Transverse colon (tissue), 4 donors: ENCODE measurements around the gene GOT1. TPM values are rescaled to one million over a fixed set of nuclear protein-coding genes. Genes with fewer than 3 reads are reported as not detected.

Experiments used
- DNase-seq: peaks from one replicate; pipeline ENCODE4 v3.0.0-alpha.2; 2019
- H3K27ac ChIP-seq, 4 donors: fragments of 200-600 bp; sonication (generic); 2 replicates each; pipeline ENCODE4 v1.5.1; 2016 to 2018; ENCODE audit warnings: inconsistent platforms in 4 of 4
- H3K27me3 ChIP-seq: fragments of 200-600 bp; sonication (generic); 2 replicates; pipeline ENCODE4 v1.5.1; 2017; ENCODE audit warnings: inconsistent platforms
- H3K36me3 ChIP-seq, 4 donors: fragments of 200-600 bp; sonication (generic); 2 replicates each; pipeline ENCODE4 v1.5.1; 2017 to 2019; ENCODE audit warnings: inconsistent platforms in 4 of 4
- H3K4me1 ChIP-seq, 4 donors: fragments of 200-600 bp; sonication (generic); 2 replicates each; pipeline ENCODE4 v1.5.1; 2017 to 2020; ENCODE audit warnings: inconsistent platforms in 4 of 4
- H3K4me3 ChIP-seq, 4 donors: fragments of 200-600 bp; sonication (generic); 1 replicate in 1 of 4; 2 replicates in 3 of 4; pipeline versions ENCODE4 v1.5.1 to v1.6.1; 2017 to 2019; ENCODE audit warnings: inconsistent platforms in 4 of 4
- H3K9me3 ChIP-seq, 2 donors: fragments of 200-600 bp; sonication (generic); 2 replicates each; pipeline ENCODE4 v1.5.1; 2017 to 2019; ENCODE audit warnings: inconsistent platforms in 2 of 2
- CTCF ChIP-seq, 5 experiments: fragments of 200-600 bp in 3 of 5; fragments of 450-650 bp in 2 of 5; sonication (generic) in 3 of 5; IDR thresholded peaks; 1 replicate in 2 of 5; 2 replicates in 3 of 5; pipeline ENCODE4 v1.5.1; 2016 to 2017; ENCODE audit warnings: antibody characterized with exemption in 5 of 5, inconsistent platforms in 3 of 5, mild to moderate bottlenecking in 2 of 5, moderate library complexity in 1 of 5
- EP300 ChIP-seq: sonication (generic); formaldehyde crosslinking; IDR thresholded peaks from one replicate; pipeline ENCODE4 v1.6.1; 2017; ENCODE audit warnings: antibody characterized with exemption, low read depth
- POLR2A ChIP-seq: fragments of 450-650 bp; IDR thresholded peaks from one replicate; pipeline ENCODE4 v1.6.1; 2016; ENCODE audit warnings: antibody characterized with exemption, mild to moderate bottlenecking, moderate library complexity
- POLR2AphosphoS5 ChIP-seq, 3 donors: sonication (generic); formaldehyde crosslinking; IDR thresholded peaks; one replicate each; pipeline ENCODE4 v1.6.1; 2016; ENCODE audit warnings: antibody characterized with exemption in 3 of 3
- WGBS, 2 donors: methylation state at CpG; one replicate each; pipeline ENCODE4 v1.1.5; 2018; ENCODE audit warnings: low coverage in 1 of 2; 5-methylcytosine and 5-hydroxymethylcytosine counted together
- in situ Hi-C, 4 donors: fragments of 200-750 bp; cut with MboI; loops; one replicate each; pipeline versions ENCODE4 v1.15.0 to v1.15.1; 2017; ENCODE audit warnings: low sequenced_read_pairs in 3 of 4, low pct_ligation_motif_present in 1 of 4, low pct_unique_long_range_greater_than_20kb in 1 of 4
- intact Hi-C: fragments of 100-400 bp; cut with DNase I; formaldehyde crosslinking; loops from one replicate; pipeline ENCODE4 v1.15.1; 2023; ENCODE audit warnings: low total_unique reads
- total RNA-seq, 4 donors: library from RNA; depleted of rRNA; stranded (reverse); fragments of >200 nt; gene quantifications; one replicate each; pipeline ENCODE4 v1.1.0, GENCODE V29; 2016

The GOT1 gene
- total RNA-seq, 4 donors from 2014 or later, result 54.5 to 94.3 (median 82.3) TPM

GRCh38 chr10:99374972-99375371, 55.5 kb downstream of the GOT1 start:
- intact Hi-C loops, result no loop called here
- Histone ChIP-seq H3K4me3 (no peak overlapping the region), H3K9me3 (no peaks in the 10 kb centered on the region), H3K36me3 (no peaks in the 10 kb centered on the region), H3K27me3 (no peaks in the 10 kb centered on the region), H3K4me1 (no peaks in the 10 kb centered on the region), H3K27ac (no peak overlapping the region)
- in situ Hi-C loops, result loop anchor here in 1 of 4 donors (25.0 kb wide), 1 partner anchor 337 kb away; no protein-coding TSS in a partner anchor
- TF ChIP-seq POLR2AphosphoS5 (IDR thresholded peaks at IDR 0.05), result no peak
- no peak for TF ChIP-seq CTCF (IDR thresholded peaks at IDR 0.05)
- TF ChIP-seq POLR2A, result no peak
- TF ChIP-seq EP300, result no peak
- WGBS, 2 donors, result 57 to 67% methylated on average over 3 of the region's 3 CpGs
- no peak for DNase-seq

DNA sequence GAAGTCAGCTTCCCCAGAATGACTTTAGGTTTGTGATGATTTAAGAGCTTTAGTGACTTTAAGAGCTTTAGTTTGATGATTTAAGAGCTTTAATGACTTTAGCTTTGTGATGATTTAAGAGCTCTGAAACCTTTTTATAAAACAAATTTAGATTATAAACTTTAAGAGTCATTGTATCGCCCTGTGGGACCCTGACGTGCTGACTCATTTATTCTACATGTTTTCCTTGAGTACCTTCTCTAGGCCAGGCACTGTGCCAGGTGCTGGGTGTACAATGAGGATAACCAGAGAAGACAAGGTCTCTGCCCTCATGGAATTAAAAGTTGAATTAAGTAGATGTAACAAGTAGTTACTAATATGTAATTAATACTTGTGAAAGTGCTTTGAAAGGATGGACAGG, 55.9 kb downstream of the GOT1 start:
- in situ Hi-C loops (no loop called here), intact Hi-C loops (no loop called here)
- Histone ChIP-seq H3K9me3 (no peaks in the 10 kb centered on the region), H3K4me1 (no peaks in the 10 kb centered on the region), H3K36me3 (no peaks in the 10 kb centered on the region), H3K27me3 (peaks cover 1% of the 10 kb centered on the region), H3K27ac (no peak overlapping the region), H3K4me3 (no peak overlapping the region)
- TF ChIP-seq EP300, result no peak
- TF ChIP-seq POLR2AphosphoS5 (IDR thresholded peaks at IDR 0.05), result no peak
- no peak for TF ChIP-seq POLR2A
- DNase-seq, result no peak
- WGBS, 2 donors, result 42% methylated on average over 2 of the region's 2 CpGs; no CpG with 5 or more reads in 1 of the 2 donors

DNA sequence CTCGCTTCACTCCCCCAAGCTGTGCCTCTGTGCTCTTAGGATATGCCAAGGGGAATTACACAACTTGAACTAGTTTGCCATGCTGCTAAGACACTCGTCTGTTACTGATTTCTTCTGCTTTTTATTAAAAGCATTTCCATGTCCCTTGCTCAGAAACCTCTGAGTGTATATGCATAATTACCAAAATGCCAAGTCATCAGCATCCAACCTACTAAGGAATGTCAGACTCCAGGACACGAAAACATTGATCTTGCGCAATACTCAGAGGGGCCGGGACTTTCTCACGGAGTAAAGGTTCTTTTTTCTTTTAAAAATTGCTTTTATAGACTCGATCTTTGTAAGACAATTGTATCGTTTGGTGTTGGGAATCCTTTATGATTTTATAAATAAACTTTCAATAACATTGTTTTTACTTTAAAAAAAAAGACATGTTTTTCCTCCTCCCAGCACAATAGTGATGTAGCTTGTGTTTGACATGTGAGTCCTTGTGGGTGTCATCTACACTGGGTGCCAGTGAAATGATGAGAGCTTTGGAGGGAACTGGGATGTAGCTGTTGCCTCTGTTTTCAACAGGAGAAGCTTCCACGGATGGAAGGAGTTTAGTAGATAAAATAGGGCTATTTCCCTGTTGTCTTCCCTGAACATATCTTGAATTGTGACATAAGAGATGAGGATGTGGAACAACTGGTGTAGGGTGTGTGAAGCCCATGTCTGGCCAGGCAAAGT, 57.7 kb downstream of the GOT1 start:
- no peaks in the 10 kb centered on the region for H3K9me3 ChIP-seq
- intact Hi-C loops, result no loop called here

DNA sequence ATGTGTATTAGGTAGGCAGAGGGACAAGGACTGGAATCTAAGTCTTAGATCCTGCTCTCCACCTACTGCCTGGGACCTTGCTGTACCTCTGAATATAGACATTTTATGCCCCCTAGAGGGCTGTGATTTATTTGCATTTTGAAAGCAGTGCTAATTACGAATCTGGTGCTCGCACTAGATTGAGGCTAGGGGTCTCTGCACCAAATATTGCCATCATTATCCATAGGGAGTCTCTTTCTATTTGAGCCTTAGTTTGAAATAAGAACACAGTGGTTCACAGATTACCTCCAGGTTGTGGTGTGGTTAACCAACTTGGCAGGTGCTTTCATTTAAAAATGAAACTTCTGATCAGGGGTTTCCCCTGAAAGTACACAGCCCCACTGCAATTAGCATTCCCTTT, 59.4 kb downstream of the GOT1 start:
- TF ChIP-seq POLR2AphosphoS5 (IDR thresholded peaks at IDR 0.05), result no peak
- peak in 2 of 5 experiments; percentile 25 to 29 for TF ChIP-seq CTCF (IDR thresholded peaks at IDR 0.05)
- WGBS, 2 donors, result 20 to 27% methylated on average over 1 to 2 of the region's 2 CpGs
- Histone ChIP-seq H3K4me1 (no peaks in the 10 kb centered on the region), H3K9me3 (no peaks in the 10 kb centered on the region), H3K4me3 (no peak overlapping the region), H3K27me3 (peaks cover 2% of the 10 kb centered on the region), H3K27ac (no peak overlapping the region), H3K36me3 (no peaks in the 10 kb centered on the region)
- no peak for DNase-seq
- intact Hi-C loops, result no loop called here
- in situ Hi-C loops, result no loop called here

More for the DNA sequence above, 57.7 kb downstream of the GOT1 start:
- no peaks in the 10 kb centered on the region for H3K4me1 ChIP-seq
- no peaks in the 10 kb centered on the region for H3K36me3 ChIP-seq
- TF ChIP-seq EP300 (no peak), CTCF (IDR thresholded peaks at IDR 0.05) (no peak), POLR2AphosphoS5 (IDR thresholded peaks at IDR 0.05) (no peak), POLR2A (no peak)
- no peak overlapping the region for H3K27ac ChIP-seq
- in situ Hi-C loops, result no loop called here
- no peak overlapping the region for H3K4me3 ChIP-seq
- 58 to 76% methylated on average over 9 of the region's 9 CpGs for WGBS, 2 donors
- no peak for DNase-seq
- peaks cover 2% of the 10 kb centered on the region for H3K27me3 ChIP-seq
